Transverse colon (tissue), 4 donors: ENCODE measurements around the gene EXOC3L4. TPM values are rescaled to one million over a fixed set of nuclear protein-coding genes. Genes with fewer than 3 reads are reported as not detected.

Experiments used
- DNase-seq: peaks from one replicate; pipeline ENCODE4 v3.0.0-alpha.2; 2019
- H3K27ac ChIP-seq, 4 donors: fragments of 200-600 bp; sonication (generic); 2 replicates each; pipeline ENCODE4 v1.5.1; 2016 to 2018; ENCODE audit warnings: inconsistent platforms in 4 of 4
- H3K27me3 ChIP-seq: fragments of 200-600 bp; sonication (generic); 2 replicates; pipeline ENCODE4 v1.5.1; 2017; ENCODE audit warnings: inconsistent platforms
- H3K36me3 ChIP-seq, 4 donors: fragments of 200-600 bp; sonication (generic); 2 replicates each; pipeline ENCODE4 v1.5.1; 2017 to 2019; ENCODE audit warnings: inconsistent platforms in 4 of 4
- H3K4me1 ChIP-seq, 4 donors: fragments of 200-600 bp; sonication (generic); 2 replicates each; pipeline ENCODE4 v1.5.1; 2017 to 2020; ENCODE audit warnings: inconsistent platforms in 4 of 4
- H3K4me3 ChIP-seq, 4 donors: fragments of 200-600 bp; sonication (generic); 1 replicate in 1 of 4; 2 replicates in 3 of 4; pipeline versions ENCODE4 v1.5.1 to v1.6.1; 2017 to 2019; ENCODE audit warnings: inconsistent platforms in 4 of 4
- H3K9me3 ChIP-seq, 2 donors: fragments of 200-600 bp; sonication (generic); 2 replicates each; pipeline ENCODE4 v1.5.1; 2017 to 2019; ENCODE audit warnings: inconsistent platforms in 2 of 2
- EP300 ChIP-seq: sonication (generic); formaldehyde crosslinking; IDR thresholded peaks from one replicate; pipeline ENCODE4 v1.6.1; 2017; ENCODE audit warnings: antibody characterized with exemption, low read depth
- POLR2A ChIP-seq: fragments of 450-650 bp; IDR thresholded peaks from one replicate; pipeline ENCODE4 v1.6.1; 2016; ENCODE audit warnings: antibody characterized with exemption, mild to moderate bottlenecking, moderate library complexity
- POLR2AphosphoS5 ChIP-seq, 3 donors: sonication (generic); formaldehyde crosslinking; IDR thresholded peaks; one replicate each; pipeline ENCODE4 v1.6.1; 2016; ENCODE audit warnings: antibody characterized with exemption in 3 of 3
- WGBS, 2 donors: methylation state at CpG; one replicate each; pipeline ENCODE4 v1.1.5; 2018; ENCODE audit warnings: low coverage in 1 of 2; 5-methylcytosine and 5-hydroxymethylcytosine counted together
- in situ Hi-C, 4 donors: fragments of 200-750 bp; cut with MboI; loops; one replicate each; pipeline versions ENCODE4 v1.15.0 to v1.15.1; 2017; ENCODE audit warnings: low sequenced_read_pairs in 3 of 4, low pct_ligation_motif_present in 1 of 4, low pct_unique_long_range_greater_than_20kb in 1 of 4
- intact Hi-C: fragments of 100-400 bp; cut with DNase I; formaldehyde crosslinking; loops from one replicate; pipeline ENCODE4 v1.15.1; 2023; ENCODE audit warnings: low total_unique reads
- total RNA-seq, 4 donors: library from RNA; depleted of rRNA; stranded (reverse); fragments of >200 nt; gene quantifications; one replicate each; pipeline ENCODE4 v1.1.0, GENCODE V29; 2016
- TF ChIP-seq, protein P1 (sequence below), 5 experiments: fragments of 200-600 bp in 3 of 5; fragments of 450-650 bp in 2 of 5; sonication (generic) in 3 of 5; IDR thresholded peaks; 1 replicate in 2 of 5; 2 replicates in 3 of 5; pipeline ENCODE4 v1.5.1; 2016 to 2017; ENCODE audit warnings: antibody characterized with exemption in 5 of 5, inconsistent platforms in 3 of 5, mild to moderate bottlenecking in 2 of 5, moderate library complexity in 1 of 5

EXOC3L4 gene
- total RNA-seq, 4 donors from 2014 or later: 15.2 to 49.0 (median 30.3) TPM

DNA sequence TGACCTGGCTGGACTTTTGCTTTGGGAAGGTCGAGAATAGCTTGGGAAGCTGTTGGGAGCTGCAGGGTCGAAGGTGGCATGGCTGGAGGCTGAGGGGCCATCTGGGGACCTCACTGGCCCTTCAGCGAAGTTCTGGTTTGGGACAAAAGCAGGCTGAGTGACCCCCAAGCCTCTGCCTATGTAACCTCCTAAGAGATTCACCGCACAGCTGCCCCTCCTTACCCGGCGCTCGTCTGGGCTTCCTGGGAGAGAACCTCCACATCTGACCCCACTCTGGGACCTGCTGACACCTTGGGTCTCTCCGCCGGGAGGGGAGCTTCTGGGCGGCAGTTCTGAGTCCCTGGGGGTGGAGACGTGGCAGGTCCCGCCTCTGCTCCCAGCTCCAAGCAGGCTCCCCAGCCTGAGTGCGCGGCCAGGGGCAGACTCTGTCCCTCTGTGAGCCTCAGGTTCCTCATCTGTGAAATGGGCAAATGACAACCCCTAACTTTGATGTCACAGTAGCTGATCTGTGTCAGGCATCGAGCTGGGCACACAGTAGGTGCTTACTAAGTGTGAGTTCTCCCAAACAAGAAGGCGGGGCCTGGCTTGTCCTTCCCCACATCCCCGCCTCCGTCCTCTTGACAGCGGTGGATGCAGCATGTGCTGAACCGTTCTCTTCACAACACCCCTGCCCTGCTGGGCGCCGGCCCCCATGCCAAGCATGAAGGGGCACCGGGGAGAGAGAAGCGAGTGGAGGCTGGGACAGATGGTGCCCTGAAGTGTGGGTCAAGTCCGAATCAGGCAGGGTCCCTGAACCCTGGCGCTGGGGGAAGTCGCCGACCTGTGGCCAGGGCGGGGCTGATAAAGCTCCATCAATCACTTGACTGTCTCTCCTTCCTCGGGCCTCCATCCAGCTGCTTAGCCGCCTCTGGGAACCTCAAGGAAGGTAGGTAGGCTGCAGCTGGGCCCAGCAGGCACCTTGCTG is 3.8 kb downstream of the EXOC3L4 start:
- Histone ChIP-seq H3K36me3 (no peaks in the 10 kb centered on the region), H3K27ac (no peak overlapping the region), H3K4me3 (no peak overlapping the region), H3K27me3 (peaks cover 18% of the 10 kb centered on the region), H3K4me1 (peaks cover 1 to 32% (median 16%) of the 10 kb centered on the region in 4 donors), H3K9me3 (no peaks in the 10 kb centered on the region)
- no peak for DNase-seq
- TF ChIP-seq EP300: no peak
- TF ChIP-seq POLR2AphosphoS5 (IDR thresholded peaks at IDR 0.05): no peak
- TF ChIP-seq POLR2A: no peak
- TF ChIP-seq, protein P1, sequence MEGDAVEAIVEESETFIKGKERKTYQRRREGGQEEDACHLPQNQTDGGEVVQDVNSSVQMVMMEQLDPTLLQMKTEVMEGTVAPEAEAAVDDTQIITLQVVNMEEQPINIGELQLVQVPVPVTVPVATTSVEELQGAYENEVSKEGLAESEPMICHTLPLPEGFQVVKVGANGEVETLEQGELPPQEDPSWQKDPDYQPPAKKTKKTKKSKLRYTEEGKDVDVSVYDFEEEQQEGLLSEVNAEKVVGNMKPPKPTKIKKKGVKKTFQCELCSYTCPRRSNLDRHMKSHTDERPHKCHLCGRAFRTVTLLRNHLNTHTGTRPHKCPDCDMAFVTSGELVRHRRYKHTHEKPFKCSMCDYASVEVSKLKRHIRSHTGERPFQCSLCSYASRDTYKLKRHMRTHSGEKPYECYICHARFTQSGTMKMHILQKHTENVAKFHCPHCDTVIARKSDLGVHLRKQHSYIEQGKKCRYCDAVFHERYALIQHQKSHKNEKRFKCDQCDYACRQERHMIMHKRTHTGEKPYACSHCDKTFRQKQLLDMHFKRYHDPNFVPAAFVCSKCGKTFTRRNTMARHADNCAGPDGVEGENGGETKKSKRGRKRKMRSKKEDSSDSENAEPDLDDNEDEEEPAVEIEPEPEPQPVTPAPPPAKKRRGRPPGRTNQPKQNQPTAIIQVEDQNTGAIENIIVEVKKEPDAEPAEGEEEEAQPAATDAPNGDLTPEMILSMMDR (IDR thresholded peaks at IDR 0.05): no peak
- in situ Hi-C loops: loop anchor here in 1 of 4 donors (25.0 kb wide), 1 partner anchor 189 kb away; no protein-coding TSS in a partner anchor
- WGBS, 2 donors: 81% methylated on average over 31 of the region's 31 CpGs; no CpG with 5 or more reads in 1 of the 2 donors
- intact Hi-C loops: no loop called here

GRCh38 chr14:103099081-103099732 is 4.7 kb downstream of the EXOC3L4 start:
- no peak for DNase-seq
- Histone ChIP-seq H3K36me3 (no peaks in the 10 kb centered on the region), H3K27ac (no peak overlapping the region), H3K27me3 (peaks cover 25% of the 10 kb centered on the region), H3K4me3 (no peak overlapping the region), H3K9me3 (no peaks in the 10 kb centered on the region), H3K4me1 (peaks cover 6 to 37% (median 24%) of the 10 kb centered on the region in 4 donors)
- in situ Hi-C loops: loop anchor here in 1 of 4 donors (25.0 kb wide), 1 partner anchor 188 kb away; no protein-coding TSS in a partner anchor
- WGBS, 2 donors: 72% methylated on average over 10 of the region's 12 CpGs; no CpG with 5 or more reads in 1 of the 2 donors
- no peak for TF ChIP-seq POLR2A
- TF ChIP-seq, protein P1 (IDR thresholded peaks at IDR 0.05): no peak
- intact Hi-C loops: no loop called here

DNA sequence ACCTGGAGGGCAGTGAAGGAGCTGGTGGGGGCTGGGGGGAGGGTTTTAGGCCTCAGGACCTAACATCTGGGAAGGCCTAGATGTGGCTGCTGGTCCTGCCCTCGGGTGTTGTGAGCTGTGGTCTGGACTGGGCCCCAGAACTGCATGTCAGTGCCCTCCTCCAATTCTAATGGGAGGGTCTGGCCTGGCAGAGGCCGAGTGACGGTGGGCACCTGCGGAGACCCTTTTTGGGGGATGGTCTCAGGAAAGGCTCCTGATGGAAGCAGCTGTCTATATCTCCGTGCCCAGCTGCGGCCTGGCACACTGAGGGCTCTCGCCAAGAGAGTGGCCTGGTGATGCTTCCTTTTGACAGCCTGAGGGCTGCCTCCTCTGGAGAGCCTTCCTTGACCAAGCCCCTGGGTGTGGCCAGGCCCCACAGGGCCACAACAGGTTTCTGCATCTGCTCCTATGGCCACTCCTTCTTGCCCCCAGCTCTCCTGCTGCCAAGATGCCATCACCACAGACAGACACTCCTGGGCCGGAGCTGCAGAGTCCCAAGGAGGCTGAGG is 5.3 kb downstream of the EXOC3L4 start:
- in situ Hi-C loops: loop anchor here (10.0 to 25.0 kb wide), 3 partner anchors 185 to 195 kb away; no protein-coding TSS in a partner anchor
- intact Hi-C loops: no loop called here
- 92% methylated on average over 8 of the region's 8 CpGs; no CpG with 5 or more reads in 1 of the 2 donors for WGBS, 2 donors
- H3K4me1 ChIP-seq: peaks cover 11 to 37% (median 28%) of the 10 kb centered on the region in 4 donors
- no peak for DNase-seq
- H3K9me3 ChIP-seq: no peaks in the 10 kb centered on the region
- TF ChIP-seq POLR2AphosphoS5 (IDR thresholded peaks at IDR 0.05): no peak
- no peak for TF ChIP-seq EP300
- no peak for TF ChIP-seq POLR2A
- TF ChIP-seq, protein P1 (IDR thresholded peaks at IDR 0.05): no peak
- H3K27me3 ChIP-seq: peaks cover 31% of the 10 kb centered on the region
- H3K36me3 ChIP-seq: no peaks in the 10 kb centered on the region
- H3K27ac ChIP-seq: peak overlapping the region in 1 of 4 donors; percentile 41
- no peak overlapping the region for H3K4me3 ChIP-seq
